HG02798 (cell line): ENCODE measurements around the gene KDM2B.

Source experiments
- ATAC-seq: cut with Tn5 transposase; IDR thresholded peaks from one replicate; pipeline ENCODE4 v1.9.1; 2021; ENCODE audit warnings: mild to moderate bottlenecking; ENCODE audit not compliant: unreplicated experiment, poor library complexity

KDM2B gene

GRCh38 chr12:121442028-121442948 lies 138.5 kb downstream of the KDM2B start:
- ATAC-seq: no peak

DNA sequence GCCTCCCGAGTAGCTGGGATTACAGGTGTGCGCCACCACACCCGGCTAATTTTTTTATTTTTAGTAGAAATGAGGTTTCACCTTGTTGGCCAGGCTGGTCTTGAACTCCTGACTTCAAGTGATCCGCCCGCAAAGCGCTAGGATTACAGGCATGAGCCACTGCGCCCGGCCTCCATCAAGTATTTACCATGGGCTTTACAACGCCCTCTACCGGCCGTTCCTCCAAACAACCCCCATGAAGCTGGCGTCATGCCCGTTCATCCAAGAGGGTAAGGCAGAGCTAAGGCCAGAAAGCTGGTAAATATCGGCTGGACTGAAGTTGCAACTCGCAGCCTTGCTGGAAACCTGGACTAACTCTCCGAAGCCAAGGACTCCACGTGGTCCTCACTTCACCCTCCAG lies 139.3 kb downstream of the KDM2B start:
- ATAC-seq: no peak

DNA sequence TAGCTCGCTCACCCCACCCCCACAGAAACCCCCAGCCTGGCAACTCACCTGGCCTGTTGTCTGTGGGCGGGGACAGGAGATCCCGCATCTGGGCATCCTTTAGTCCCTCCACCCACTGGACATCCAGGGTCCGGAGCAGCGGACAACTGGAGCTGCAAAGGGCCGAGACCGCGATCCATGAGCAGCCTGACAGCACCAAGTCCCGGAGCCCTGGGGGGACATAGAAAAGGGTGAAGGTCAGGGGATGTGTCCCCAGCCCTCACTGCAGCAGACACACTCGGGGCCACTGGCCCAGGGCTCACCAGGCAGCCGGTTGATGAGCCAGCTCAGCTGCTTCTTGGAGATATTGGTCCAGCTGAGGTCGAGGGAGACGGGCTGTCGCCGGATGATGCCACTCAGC lies 140.1 kb downstream of the KDM2B start:
- no peak for ATAC-seq

DNA sequence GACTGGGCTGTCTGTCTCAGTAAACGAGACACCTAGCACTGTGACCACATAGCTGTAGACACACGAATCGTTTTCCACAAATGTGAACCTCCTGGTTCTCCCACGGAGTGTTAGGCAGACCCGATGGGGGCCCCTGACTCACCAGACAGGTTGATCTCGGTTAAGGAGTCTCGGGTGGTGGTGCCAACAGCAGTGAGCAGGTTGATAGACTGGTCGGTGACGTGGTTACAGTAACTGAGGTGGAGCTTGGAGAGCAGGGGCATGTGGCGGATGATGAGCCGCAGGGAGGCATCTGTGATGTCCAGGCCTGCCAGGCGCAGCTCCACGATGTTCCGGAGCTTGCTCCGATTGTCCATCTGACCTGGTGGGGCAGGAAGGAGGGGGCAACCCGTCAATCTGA lies 141.1 kb downstream of the KDM2B start:
- ATAC-seq: no peak

- ATAC-seq: no peak
These were observed 141.9 kb downstream of the KDM2B start for GRCh38 chr12:121438905-121439304.

DNA sequence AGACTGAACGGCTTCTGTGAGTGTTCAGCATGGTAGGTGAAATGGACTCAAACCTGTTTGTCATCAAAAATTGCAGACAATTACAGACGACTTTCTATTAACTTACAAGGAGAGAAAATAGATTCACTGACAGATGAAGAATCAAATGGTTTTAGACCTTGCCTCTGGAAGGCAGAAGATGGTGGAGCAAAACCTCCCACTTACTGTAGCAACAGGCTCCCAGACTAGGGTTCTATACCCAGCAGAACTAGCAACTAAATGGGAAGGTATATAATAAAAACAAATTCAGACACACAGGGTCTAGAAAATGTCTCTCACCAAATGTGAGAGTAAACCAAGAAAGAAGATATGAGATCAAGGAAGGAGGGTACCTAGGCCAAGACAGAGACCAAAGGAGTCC lies 144.1 kb downstream of the KDM2B start:
- ATAC-seq: no peak

DNA sequence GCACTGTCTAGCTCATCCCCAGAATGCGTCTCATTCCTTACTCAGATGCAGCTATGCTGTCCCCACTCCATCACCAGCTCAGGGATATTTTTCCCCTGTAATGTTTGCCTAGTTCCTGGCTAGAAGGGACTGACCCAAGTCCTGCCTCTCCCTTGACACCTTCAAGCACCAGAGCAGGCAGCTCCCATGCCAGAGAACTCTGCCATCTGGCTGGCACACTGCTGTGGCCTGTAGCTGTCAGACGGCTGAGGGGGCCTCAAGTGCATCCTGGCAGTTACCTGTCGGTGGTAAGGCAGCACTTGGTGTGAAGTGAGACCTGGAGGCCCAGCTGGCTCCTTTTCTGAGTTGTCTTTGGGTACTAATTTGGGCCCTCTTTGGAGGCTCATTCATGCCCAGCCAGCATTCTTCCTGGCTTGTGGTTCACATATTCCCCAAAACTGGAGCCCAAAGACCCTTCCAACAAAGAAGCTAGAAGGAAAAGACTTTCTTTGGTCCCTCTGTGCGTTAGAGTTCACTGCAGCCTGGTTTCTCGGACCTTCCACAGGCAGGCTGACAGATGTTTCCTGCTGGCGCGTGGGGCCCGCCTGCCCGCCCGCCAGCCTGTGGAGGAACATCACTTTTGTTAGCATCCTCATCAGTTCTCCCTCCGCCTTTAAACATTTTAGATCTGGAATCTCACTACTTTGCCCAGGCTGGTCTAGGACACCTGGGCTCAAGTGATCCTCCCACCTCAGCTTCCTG lies 147.9 kb downstream of the KDM2B start:
- ATAC-seq: no peak

DNA sequence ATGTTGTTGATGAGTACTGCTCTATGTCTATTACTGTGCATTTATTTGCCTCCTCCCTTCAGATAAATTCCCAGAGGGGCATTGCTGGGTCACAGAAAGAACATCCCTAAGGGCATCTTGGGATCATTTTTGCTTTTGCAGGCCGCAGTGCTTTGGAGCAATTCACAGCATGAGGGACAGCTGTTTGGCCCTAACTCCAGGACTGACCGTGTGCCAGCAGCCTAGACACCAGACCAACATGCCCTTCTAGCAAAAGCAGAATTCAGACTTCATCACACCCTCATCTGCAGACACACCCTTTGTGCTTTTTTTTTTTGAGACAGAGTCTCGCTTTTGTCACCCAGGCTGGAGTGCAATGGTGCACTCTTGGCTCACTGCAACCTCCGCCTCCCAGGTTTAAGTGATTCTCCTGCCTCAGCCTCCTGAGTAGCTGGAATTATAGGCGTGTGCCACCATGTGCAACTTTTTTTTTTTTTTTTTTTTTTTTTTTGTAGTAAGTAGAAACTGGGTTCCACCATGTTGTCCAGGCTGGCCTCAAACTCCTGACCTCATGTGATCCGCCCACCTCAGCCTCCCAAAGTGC lies 149.9 kb downstream of the KDM2B start:
- no peak for ATAC-seq

- ATAC-seq: no peak
These were observed 151.9 kb downstream of the KDM2B start for GRCh38 chr12:121428883-121429282.

DNA sequence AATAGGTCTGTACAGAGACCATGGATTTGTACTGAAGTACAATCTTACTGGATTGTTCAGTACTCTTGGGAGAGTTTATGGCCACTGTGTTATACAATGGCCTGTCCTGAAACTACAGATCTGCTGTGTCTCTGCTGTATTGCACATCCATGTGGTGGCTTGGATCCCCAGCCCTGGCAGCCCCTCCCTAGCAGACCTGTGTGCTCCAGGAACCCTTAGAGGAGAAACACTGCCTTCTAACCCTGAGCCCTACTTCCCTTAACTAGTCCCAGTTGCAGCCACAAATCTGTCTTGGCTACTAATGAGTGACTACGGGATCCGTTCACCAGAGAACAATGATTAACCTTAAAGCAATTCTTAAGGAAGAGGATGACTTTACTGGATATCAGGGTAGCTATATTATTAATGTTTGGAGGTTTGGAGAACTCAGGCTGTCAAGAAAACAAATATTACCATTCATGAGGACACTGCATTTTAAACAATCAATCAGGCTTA lies 153.2 kb downstream of the KDM2B start:
- no peak for ATAC-seq

- no peak for ATAC-seq
These were observed 156.2 kb downstream of the KDM2B start for GRCh38 chr12:121424624-121424975.

DNA sequence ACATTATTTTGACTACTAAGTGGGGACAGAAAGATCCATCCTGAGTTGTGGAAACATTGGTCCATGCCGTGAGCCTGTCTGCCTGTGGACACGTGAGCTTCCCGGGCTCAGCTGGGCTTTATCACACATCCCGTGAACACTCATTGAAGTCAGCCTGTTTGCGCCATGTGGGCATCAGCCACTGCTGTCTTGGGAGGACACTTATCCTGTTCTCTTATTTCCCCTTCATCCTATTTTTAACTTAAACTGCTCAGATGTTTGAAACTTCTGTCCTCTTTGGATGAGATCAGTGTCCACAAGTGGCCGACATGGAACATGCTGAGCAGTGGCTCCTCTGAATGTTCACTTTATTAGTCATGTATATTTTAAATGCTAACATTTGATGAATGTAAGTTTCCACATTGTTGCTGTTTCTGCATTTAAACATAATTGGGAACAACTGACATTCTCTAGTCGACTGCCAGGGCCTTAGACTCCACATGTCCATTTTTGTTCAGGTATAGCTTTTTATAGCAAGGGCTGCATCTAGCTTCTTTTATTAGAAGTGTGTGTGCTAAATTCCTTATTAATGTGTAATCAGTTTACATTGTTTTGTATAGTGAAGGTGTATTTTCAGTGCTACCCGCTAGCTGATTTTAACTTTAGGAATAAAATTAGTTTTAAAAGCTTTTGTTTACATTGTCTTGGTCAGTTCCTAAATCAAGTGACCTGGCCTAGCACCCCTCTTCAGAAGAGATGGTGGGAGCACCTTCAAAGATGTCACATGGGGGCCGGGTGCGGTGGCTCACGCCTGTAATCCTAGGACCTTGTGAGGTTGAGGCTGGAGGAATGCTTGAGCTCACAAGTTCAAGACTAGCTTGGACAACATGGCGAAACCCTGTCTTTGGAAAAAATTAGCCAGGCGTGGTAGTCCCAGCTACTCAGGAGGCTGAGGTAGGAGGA lies 156.9 kb downstream of the KDM2B start:
- ATAC-seq: no peak

- no peak for ATAC-seq
These were observed 157.6 kb downstream of the KDM2B start for GRCh38 chr12:121423253-121423652.

- ATAC-seq: no peak
These were observed 160.7 kb downstream of the KDM2B start for GRCh38 chr12:121420109-121420508.

- ATAC-seq: no peak
These were observed 163.0 kb downstream of the KDM2B start for GRCh38 chr12:121417847-121418246.

GRCh38 chr12:121413917-121414316 lies 166.9 kb downstream of the KDM2B start:
- no peak for ATAC-seq

DNA sequence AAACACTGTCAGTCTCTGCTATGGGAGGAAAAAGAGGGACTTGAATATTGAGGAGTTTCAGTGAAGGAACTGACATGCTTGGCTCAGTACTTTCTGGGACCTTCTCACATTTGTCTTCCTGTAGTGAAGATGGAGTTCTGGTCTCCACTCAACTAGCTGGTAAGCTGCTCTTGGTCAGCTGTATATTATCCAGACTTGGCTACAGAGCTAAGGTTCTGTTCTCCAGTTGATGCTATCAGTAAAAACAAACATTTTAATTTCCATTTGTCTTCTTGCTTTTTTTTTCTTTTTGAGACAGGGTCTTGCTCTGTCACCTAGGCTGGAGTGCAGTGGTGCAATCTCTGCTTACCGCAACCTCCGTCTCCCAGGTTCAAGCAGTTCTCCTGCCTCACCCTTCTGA lies 175.6 kb downstream of the KDM2B start:
- ATAC-seq: no peak

DNA sequence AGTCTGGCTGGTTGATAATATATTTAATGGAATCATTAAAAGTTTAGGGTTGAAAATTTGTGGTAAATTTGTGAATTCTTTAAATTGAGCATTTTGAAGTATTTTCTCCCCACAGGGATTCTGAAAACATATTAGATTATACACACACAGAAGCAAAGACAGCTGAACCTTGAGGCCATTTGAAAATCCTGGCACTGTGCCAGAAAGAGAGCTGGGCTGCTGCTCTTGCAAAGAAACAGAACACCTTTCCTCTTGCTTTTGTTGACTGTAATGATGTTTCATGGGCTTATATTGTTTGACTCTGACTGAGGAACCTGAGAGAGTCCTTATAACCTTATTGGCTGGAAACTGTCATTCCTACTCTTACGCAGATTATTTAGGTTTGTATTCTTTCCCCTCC lies 176.1 kb downstream of the KDM2B start:
- no peak for ATAC-seq

DNA sequence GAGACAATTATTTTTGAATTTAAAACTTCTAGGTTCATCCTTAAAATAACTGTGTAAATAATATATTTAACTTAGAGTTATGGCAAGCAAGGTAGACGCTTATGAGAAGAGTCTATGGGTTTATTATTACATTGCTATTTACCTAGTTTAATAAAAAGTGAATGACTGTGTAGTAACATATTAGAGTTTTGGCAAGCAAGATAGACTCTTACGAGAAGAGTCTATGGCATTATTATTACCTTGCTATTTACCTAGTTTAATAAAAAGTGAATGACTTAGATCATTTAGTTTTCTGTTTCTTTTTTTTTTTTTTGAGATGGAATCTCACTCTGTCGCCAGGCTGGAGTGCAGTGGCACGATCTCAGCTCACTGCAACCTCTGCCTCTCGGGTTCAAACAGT lies 177.1 kb downstream of the KDM2B start:
- ATAC-seq: no peak
